Umbilical cord (tissue), 2 donors: Measurements from ENCODE around the gene RNPS1. TPM values are rescaled to one million over a fixed set of nuclear protein-coding genes. Genes with fewer than 3 reads are reported as not detected.
A peak's percentile ranks its signal among the peaks of the same experiment; 100 is the strongest.

Source experiments
- DNase-seq: peaks from one replicate; pipeline ENCODE4 v3.0.0-alpha.2; 2015; ENCODE audit warnings: low spot score
- total RNA-seq: library from RNA; depleted of rRNA; stranded (reverse); fragments of >200 nt; gene quantifications from one replicate; pipeline ENCODE4 v1.2.3, GENCODE V29; 2014; ENCODE audit warnings: low replicate concordance; ENCODE audit not compliant: insufficient read depth

Gene RNPS1
- total RNA-seq, 1 donor from 2014 or later: 51.3 TPM

DNA sequence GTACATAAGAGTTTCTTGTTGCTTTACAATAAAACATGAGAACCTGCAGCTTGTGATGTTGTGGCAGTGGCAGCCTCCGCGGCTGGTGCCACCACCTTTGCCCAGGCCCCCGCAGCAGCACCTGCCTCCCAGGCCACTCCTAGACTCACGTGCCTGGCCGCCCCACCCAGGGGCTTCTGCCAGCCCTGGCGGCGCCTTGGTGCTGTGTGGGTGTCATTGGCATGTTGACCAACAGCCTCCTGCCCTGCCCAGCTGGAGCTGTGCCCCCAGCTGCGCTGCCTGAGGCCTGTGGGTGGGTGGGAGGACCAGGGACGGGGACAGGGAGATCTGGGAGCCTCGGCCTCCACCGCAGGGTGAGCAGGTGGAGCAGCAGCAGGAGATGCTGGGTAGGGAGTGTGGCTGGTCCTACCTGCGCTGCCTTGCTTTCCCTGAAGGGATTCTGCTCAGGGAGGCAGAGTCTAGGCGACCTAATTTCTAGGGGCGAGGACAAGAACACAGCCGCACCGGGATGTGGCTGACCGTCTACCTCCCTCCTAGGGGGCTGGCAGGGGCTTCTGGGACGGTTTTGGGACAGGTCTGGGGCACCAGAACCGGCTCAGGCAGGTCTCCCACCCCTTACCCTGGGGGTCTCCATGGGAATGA, 32.1 kb downstream of the RNPS1 start:
- DNase-seq: no peak

DNA sequence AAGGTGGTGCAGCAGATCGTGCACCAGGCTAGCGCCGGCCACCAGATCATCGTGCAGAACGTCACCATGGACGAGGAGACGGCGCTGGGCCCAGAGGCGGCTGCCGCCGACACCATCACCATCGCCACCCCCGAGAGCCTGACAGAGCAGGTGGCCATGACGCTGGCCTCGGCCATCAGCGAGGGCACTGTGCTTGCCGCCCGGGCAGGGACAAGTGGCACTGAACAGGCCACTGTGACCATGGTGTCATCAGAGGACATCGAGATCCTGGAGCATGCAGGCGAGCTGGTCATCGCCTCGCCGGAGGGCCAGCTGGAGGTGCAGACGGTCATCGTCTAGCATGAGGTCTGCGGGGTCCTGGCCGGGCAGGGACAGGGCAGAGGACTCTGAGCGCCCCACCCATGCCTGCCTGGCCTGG, 32.7 kb downstream of the RNPS1 start:
- no peak for DNase-seq

GRCh38 chr16:2234813-2235170, 33.1 kb downstream of the RNPS1 start:
- DNase-seq: no peak

DNA sequence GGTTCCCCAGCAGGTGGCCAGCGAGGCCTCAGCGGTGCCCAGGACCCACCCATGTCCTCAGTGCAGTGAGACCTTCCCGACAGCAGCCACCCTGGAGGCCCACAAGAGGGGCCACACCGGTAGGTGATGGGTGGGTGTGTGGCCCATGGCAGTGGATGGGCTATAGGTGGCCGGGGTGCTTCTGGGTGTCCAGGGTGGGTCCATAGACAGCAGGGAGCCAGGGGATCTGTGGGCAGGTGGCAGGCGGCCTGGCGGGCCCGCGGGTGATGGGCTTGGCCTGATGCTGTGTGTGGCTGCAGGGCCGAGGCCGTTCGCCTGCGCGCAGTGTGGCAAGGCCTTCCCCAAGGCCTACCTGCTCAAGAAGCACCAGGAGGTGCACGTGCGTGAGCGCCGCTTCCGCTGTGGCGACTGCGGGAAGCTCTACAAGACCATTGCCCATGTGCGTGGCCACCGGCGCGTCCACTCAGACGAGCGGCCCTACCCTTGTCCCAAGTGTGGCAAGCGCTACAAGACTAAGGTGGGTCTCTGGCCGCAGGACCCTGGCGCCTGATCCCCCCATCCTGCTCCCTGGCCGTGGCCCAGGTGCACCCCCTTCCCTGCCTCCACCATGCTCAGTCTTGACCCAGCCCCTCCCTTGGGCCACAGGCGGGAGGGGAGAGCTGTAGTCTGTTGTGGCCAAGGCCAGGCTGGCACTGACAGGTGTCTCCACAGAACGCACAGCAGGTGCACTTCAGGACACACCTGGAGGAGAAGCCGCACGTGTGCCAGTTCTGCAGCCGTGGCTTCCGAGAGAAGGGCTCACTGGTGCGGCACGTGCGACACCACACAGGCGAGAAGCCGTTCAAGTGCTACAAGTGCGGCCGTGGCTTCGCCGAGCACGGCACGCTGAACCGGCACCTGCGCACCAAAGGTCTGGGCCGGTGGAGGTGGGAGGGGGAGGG, 33.8 kb downstream of the RNPS1 start:
- no peak for DNase-seq

- no peak for DNase-seq
Observed at GRCh38 chr16:2233046-2233775, 34.7 kb downstream of the RNPS1 start.

- no peak for DNase-seq
Observed at GRCh38 chr16:2232094-2232990, 35.6 kb downstream of the RNPS1 start.

- no peak for DNase-seq
Observed at GRCh38 chr16:2231016-2231931, 36.7 kb downstream of the RNPS1 start.

- DNase-seq: no peak
Observed at GRCh38 chr16:2230376-2230775, 37.5 kb downstream of the RNPS1 start.

GRCh38 chr16:2229632-2230250, 38.2 kb downstream of the RNPS1 start:
- DNase-seq: no peak

DNA sequence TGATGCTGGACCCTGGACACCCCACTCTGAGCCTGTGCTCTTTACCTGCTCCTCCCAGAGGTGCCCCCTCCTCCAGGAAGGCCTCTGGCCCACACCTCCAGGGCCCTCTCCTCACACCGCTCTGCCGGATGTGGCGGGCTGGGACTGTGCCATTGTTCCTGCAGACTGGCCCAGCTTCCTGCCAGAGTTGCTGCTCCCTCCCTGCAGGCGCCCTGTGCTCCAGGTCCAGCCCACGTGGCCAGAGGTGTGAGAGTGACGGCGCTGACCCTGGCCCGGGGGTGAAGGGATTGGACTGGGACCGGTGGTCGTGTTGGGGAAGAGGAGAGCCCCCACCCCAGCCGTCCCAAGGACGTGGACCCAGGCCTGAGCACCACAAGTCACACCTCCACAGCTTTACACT, 38.8 kb downstream of the RNPS1 start:
- no peak for DNase-seq

GRCh38 chr16:2228161-2228824, 39.6 kb downstream of the RNPS1 start:
- DNase-seq: no peak

DNA sequence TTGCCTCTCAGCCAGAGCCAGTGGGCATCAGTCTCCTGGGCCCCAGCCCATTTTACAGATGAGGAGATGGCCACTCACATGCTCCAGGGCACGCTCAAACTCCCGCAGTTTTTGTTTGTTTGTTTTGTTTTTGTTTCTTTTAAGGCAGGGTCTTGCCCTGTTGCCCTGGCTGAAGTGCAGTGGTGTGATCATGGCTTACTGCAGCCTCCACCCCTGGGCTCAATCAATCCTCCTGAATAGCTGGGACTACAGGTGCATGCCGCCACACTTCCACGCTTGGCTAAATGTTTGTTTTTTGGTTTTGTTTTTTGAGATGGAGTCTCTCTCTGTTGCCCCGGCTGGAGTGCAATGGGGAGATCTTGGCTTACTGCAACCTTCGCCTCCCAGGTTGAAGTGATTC, 41.0 kb downstream of the RNPS1 start:
- DNase-seq: no peak

DNA sequence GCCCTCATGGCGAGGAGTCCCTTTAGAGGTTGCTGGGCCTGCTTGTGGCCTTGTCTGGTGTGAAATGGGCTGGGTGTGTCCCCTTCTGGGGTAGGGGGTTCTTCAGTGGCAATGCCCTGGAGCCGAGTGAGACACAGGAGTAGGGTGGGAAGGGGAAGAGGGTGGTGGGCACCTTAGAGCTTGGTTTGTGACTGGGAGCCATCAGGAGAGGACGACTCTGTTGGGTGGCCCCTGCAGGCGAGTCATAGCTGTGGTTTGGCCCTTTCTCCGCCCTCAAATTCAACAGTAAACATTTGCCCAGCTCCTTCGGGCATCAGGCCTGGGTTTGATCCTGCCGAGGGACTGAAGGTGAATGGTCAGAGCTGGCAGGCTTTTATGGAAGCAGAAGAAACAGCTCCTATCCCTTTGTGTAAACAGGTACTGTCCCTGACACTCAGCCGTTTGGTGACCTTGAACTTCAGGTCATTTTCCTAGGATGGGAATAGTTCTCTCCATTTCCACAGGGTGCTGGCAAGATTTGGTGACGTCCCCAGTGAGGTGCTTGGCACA, 41.6 kb downstream of the RNPS1 start:
- DNase-seq: no peak

DNA sequence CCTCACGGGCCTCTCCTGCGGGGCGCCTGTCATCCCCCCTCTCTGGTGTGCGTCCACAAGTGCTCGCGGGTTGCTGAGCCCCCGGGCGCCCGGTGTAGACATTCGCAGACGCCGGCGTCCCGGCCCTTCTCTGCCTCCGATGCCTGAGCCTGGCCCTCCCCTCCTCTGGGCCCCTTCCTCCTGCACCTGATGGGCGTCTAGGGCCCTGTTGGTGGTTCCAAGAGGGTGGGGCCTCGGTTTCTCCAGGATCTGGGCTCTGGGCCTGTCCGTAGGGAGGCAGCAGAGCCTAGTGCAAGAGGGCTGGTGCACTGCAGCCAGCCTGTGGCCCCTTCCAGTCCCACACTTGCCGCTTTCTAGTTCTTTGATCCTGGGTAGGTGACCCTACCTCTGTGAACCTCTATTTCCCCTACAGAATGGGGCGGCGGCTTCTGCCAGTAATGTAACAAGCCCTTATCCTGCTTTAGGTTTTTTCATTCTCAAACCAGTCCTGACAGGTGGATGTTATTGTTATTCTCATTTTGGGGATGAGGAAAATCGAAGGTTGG, 43.9 kb downstream of the RNPS1 start:
- DNase-seq: peak; percentile 44

DNA sequence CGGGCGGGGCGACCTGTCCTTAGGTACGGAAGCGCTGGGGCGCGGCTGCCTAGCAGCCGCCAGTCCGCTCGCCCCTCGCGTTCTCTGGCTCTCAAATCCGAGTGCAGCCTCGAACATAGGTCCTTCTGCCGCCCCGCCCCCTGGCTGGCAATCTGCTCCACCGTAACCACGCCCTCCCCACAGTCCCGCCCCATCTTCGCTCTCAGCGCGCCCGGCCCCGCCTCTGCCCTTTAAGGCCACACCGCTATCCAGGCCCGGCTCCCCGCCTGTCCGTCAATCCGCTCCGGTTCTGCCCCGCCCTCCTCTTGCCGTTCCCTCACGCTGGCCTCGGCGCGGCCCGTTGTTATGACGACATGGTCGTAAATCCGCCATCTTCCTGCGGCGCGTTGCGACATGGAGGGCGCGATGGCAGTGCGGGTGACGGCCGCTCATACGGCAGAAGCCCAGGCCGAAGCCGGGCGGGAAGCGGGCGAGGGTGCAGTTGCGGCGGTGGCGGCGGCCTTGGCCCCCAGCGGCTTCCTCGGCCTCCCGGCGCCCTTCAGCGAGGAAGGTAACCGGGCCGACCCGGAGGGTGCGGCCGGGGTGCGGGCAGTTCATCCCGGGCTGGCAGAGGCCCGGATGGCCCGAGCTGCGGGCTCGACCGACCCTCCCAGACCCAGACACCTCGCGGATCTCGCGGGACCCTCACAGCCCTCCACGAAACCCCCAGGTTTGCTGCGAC, 44.5 kb downstream of the RNPS1 start, which contains the start of gene E4F1:
E4F1 (plus strand) TSS at position 371 of the 721 bp plus-strand sequence; CDS start at position 394, 23 bp downstream.
- DNase-seq: peak; percentile 100

DNA sequence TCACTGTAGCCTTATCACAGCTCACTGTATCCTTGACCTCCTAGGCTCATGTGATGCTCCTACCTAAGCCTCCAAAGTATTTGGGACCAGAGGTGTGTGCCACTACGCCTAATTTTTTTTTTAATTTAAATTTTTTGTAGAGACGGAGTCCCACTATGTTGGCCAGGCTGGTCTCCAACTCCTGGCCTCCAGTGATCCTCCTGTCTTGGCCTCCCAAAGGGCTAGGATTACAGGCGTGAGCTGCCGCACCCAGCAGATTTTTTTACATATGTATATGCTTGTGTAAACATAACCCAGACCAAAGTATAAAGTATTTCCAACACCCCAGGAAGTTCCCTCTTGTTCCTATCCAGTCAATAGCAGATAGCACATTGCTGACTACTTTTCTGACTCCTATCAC, 51.6 kb downstream of the RNPS1 start:
- DNase-seq: no peak

DNA sequence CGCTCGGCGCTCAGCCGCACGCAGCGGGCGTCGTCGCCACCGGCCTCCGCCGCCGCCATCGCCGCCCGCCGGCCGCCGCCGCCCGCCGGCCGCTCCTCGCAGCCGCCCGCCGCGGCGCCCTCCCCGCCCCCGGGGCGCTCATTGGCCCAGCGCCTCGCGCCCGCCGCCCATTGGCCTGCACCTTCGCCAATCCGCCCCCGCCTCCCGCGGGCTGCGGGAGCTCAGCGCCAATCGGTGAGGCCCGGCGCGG, 53.3 kb downstream of the RNPS1 start, which contains the start of gene PGP:
PGP (minus strand) TSS at position 122 of the 250 bp plus-strand sequence; CDS start at position 59, 63 bp downstream.
- DNase-seq: no peak
